ENCODE measurements around the gene GRID1. TPM values are rescaled to one million over a fixed set of nuclear protein-coding genes. Genes with fewer than 3 reads are reported as not detected.

GRID1 gene
- total RNA-seq, 4 donors from 2014 or later = 0.40 to 1.9 (median 1.00) TPM

- no peak for DNase-seq
- in situ Hi-C loops (cut with MboI; ENCODE audit: low pct_ligation_motif_present in 1 of 4, low pct_unique_long_range_greater_than_20kb in 1 of 4, low sequenced_read_pairs in 3 of 4) = no loop called here
- intact Hi-C loops (cut with DNase I; ENCODE audit: low total_unique reads) = no loop called here
- Histone ChIP-seq H3K4me3 (no peak overlapping the region), H3K4me1 (no peaks in the 10 kb centered on the region), H3K36me3 (no peaks in the 10 kb centered on the region), H3K27me3 (no peaks in the 10 kb centered on the region), H3K9me3 (no peaks in the 10 kb centered on the region), H3K27ac (no peak overlapping the region)
- TF ChIP-seq POLR2A (IDR thresholded peaks at IDR 0.05) = no peak
- TF ChIP-seq EP300 (IDR thresholded peaks at IDR 0.05; ENCODE audit: low read depth) = no peak
- TF ChIP-seq CTCF (IDR thresholded peaks at IDR 0.05) = no peak
- TF ChIP-seq POLR2AphosphoS5 (IDR thresholded peaks at IDR 0.05) = no peak
- WGBS, 2 donors (ENCODE audit: low coverage in 1 of 2) = 64 to 94% methylated on average over 3 to 13 of the region's 13 CpGs
Measured at GRCh38 chr10:86341361-86341811, 25.2 kb downstream of the GRID1 start.

- H3K27me3 ChIP-seq = no peaks in the 10 kb centered on the region
- H3K27ac ChIP-seq = no peak overlapping the region
- no peaks in the 10 kb centered on the region for H3K36me3 ChIP-seq
- H3K9me3 ChIP-seq = no peaks in the 10 kb centered on the region
- intact Hi-C loops (cut with DNase I; ENCODE audit: low total_unique reads) = no loop called here
- 81 to 100% methylated on average over 2 to 3 of the region's 3 CpGs for WGBS, 2 donors (ENCODE audit: low coverage in 1 of 2)
- no peak overlapping the region for H3K4me3 ChIP-seq
- DNase-seq = no peak
- in situ Hi-C loops (cut with MboI; ENCODE audit: low pct_ligation_motif_present in 1 of 4, low pct_unique_long_range_greater_than_20kb in 1 of 4, low sequenced_read_pairs in 3 of 4) = no loop called here
- H3K4me1 ChIP-seq = no peaks in the 10 kb centered on the region
- TF ChIP-seq POLR2A (IDR thresholded peaks at IDR 0.05) (no peak), POLR2AphosphoS5 (IDR thresholded peaks at IDR 0.05) (no peak), CTCF (IDR thresholded peaks at IDR 0.05) (no peak), EP300 (IDR thresholded peaks at IDR 0.05; ENCODE audit: low read depth) (no peak)
Measured at GRCh38 chr10:86340991-86341260, 25.7 kb downstream of the GRID1 start.

GRCh38 chr10:86340176-86340990, 26.2 kb downstream of the GRID1 start:
- intact Hi-C loops (cut with DNase I; ENCODE audit: low total_unique reads) = no loop called here
- 50 to 70% methylated on average over 2 to 13 of the region's 13 CpGs for WGBS, 2 donors (ENCODE audit: low coverage in 1 of 2)
- H3K4me1 ChIP-seq = no peaks in the 10 kb centered on the region
- no peak for TF ChIP-seq POLR2A (IDR thresholded peaks at IDR 0.05)
- TF ChIP-seq CTCF (IDR thresholded peaks at IDR 0.05) = no peak
- TF ChIP-seq EP300 (IDR thresholded peaks at IDR 0.05; ENCODE audit: low read depth) = no peak
- TF ChIP-seq POLR2AphosphoS5 (IDR thresholded peaks at IDR 0.05) = no peak
- no peak overlapping the region for H3K27ac ChIP-seq
- in situ Hi-C loops (cut with MboI; ENCODE audit: low pct_ligation_motif_present in 1 of 4, low pct_unique_long_range_greater_than_20kb in 1 of 4, low sequenced_read_pairs in 3 of 4) = no loop called here
- no peaks in the 10 kb centered on the region for H3K36me3 ChIP-seq
- H3K9me3 ChIP-seq = no peaks in the 10 kb centered on the region
- H3K27me3 ChIP-seq = no peaks in the 10 kb centered on the region
- H3K4me3 ChIP-seq = no peak overlapping the region
- no peak for DNase-seq

- TF ChIP-seq POLR2A (IDR thresholded peaks at IDR 0.05) (no peak), EP300 (IDR thresholded peaks at IDR 0.05; ENCODE audit: low read depth) (no peak), POLR2AphosphoS5 (IDR thresholded peaks at IDR 0.05) (no peak), CTCF (IDR thresholded peaks at IDR 0.05) (no peak)
- in situ Hi-C loops (cut with MboI; ENCODE audit: low pct_ligation_motif_present in 1 of 4, low pct_unique_long_range_greater_than_20kb in 1 of 4, low sequenced_read_pairs in 3 of 4) = no loop called here
- H3K9me3 ChIP-seq = no peaks in the 10 kb centered on the region
- H3K27ac ChIP-seq = no peak overlapping the region
- no peaks in the 10 kb centered on the region for H3K27me3 ChIP-seq
- no peak overlapping the region for H3K4me3 ChIP-seq
- no peaks in the 10 kb centered on the region for H3K4me1 ChIP-seq
- DNase-seq = no peak
- 20 to 72% methylated on average over 1 to 12 of the region's 12 CpGs for WGBS, 2 donors (ENCODE audit: low coverage in 1 of 2)
- intact Hi-C loops (cut with DNase I; ENCODE audit: low total_unique reads) = no loop called here
- no peaks in the 10 kb centered on the region for H3K36me3 ChIP-seq
Measured at GRCh38 chr10:86339226-86339865, 27.2 kb downstream of the GRID1 start.
